ENCODE measurements around the gene PATE1.
"Not testable (repeated sequence)": the region's sequence is repeated elsewhere in the genome, so short reads cannot be mapped to it uniquely, and the experiment has no call there.

PATE1 gene

GRCh38 chr11:125745979-125746378 lies at the start of gene PATE1:
Gene PATE1 (plus strand): TSS chr11:125746279. CDS start chr11:125746305, 26 bp downstream.
- no peak for DNase-seq (ENCODE audit: low spot score)

GRCh38 chr11:125701018-125701610 lies 45.0 kb upstream of the PATE1 start:
- no peak for DNase-seq (ENCODE audit: low spot score)

GRCh38 chr11:125701858-125702621 lies 44.0 kb upstream of the PATE1 start:
- no peak for DNase-seq (ENCODE audit: low spot score)

- not testable (repeated sequence) for DNase-seq (ENCODE audit: low spot score)
These were observed 41.4 kb upstream of the PATE1 start for GRCh38 chr11:125704686-125705085.

- no peak for DNase-seq (ENCODE audit: low spot score)
These were observed 25.3 kb upstream of the PATE1 start for GRCh38 chr11:125720781-125721180.

- peak; percentile 21 for DNase-seq (ENCODE audit: low spot score)
These were observed 22.0 kb upstream of the PATE1 start for GRCh38 chr11:125724125-125724524.

GRCh38 chr11:125728969-125729368 lies 17.1 kb upstream of the PATE1 start:
- no peak for DNase-seq (ENCODE audit: low spot score)

GRCh38 chr11:125740617-125741016 lies 5.5 kb upstream of the PATE1 start:
- DNase-seq (ENCODE audit: low spot score), result no peak

GRCh38 chr11:125743681-125744080 lies 2.4 kb upstream of the PATE1 start:
- no peak for DNase-seq (ENCODE audit: low spot score)

GRCh38 chr11:125750629-125751028 lies 4.5 kb downstream of the PATE1 start:
- DNase-seq (ENCODE audit: low spot score), result no peak

- no peak for DNase-seq (ENCODE audit: low spot score)
These were observed 10.0 kb downstream of the PATE1 start for GRCh38 chr11:125756050-125756449.

- DNase-seq (ENCODE audit: low spot score), result no peak
These were observed 16.4 kb downstream of the PATE1 start for GRCh38 chr11:125762445-125762844.

GRCh38 chr11:125763483-125763882 lies 17.4 kb downstream of the PATE1 start:
- DNase-seq (ENCODE audit: low spot score), result no peak

- no peak for DNase-seq (ENCODE audit: low spot score)
These were observed 20.2 kb downstream of the PATE1 start for GRCh38 chr11:125766251-125766650.

- DNase-seq (ENCODE audit: low spot score), result no peak
These were observed 22.4 kb downstream of the PATE1 start for GRCh38 chr11:125768336-125769046.

- DNase-seq (ENCODE audit: low spot score), result no peak
These were observed 24.5 kb downstream of the PATE1 start for GRCh38 chr11:125770583-125770982.

- peak; percentile 69 for DNase-seq (ENCODE audit: low spot score)
These were observed 26.9 kb downstream of the PATE1 start for GRCh38 chr11:125772834-125773505.

GRCh38 chr11:125773516-125773915 lies 27.4 kb downstream of the PATE1 start:
- DNase-seq (ENCODE audit: low spot score), result no peak

- peak; percentile 28 for DNase-seq (ENCODE audit: low spot score)
These were observed 31.2 kb downstream of the PATE1 start for GRCh38 chr11:125777309-125777708.

- DNase-seq (ENCODE audit: low spot score), result no peak
These were observed 32.6 kb downstream of the PATE1 start, which contains the start of gene PATE2 for GRCh38 chr11:125778728-125779127. Gene PATE2 (minus strand): TSS chr11:125778828. CDS start chr11:125778773, 55 bp downstream.

GRCh38 chr11:125784678-125785077 lies 38.6 kb downstream of the PATE1 start:
- DNase-seq (ENCODE audit: low spot score), result no peak

- no peak for DNase-seq (ENCODE audit: low spot score)
These were observed 41.7 kb downstream of the PATE1 start, which contains the start of gene PATE3 for GRCh38 chr11:125787827-125788226. Gene PATE3 (plus strand): TSS chr11:125788127. CDS start chr11:125788152, 25 bp downstream.
